AG04450 (cell line): ENCODE measurements around the gene ADPRS. TPM values are rescaled to one million over a fixed set of nuclear protein-coding genes. Genes with fewer than 3 reads are reported as not detected.

ENCODE experiments used
- CTCF ChIA-PET: fragments of 300-600, 350-600 bp; formaldehyde crosslinking; extraction: SDS; loops from one replicate; lab custom pipeline; 2022; ENCODE audit warnings: antibody characterized with exemption, inconsistent platforms; lab: Charles Lee
- POLR2A ChIA-PET: fragments of 350-600 bp; formaldehyde crosslinking; extraction: SDS; loops from one replicate; lab custom pipeline; 2021; ENCODE audit warnings: antibody characterized with exemption, inconsistent platforms; lab: Yijun Ruan, JAX
- DNase-seq: peaks from one replicate; pipeline ENCODE4 v3.0.0-alpha.2; 2011; ENCODE audit warnings: low read depth, low spot score
- H3K27ac ChIP-seq: one replicate; pipeline ENCODE4 v1.5.1; 2012; ENCODE audit warnings: low read depth, low read length, control low read depth
- H3K27me3 ChIP-seq: one replicate; pipeline ENCODE4 v1.6.0; 2012; ENCODE audit warnings: low read length; ENCODE audit not compliant: control insufficient read depth, insufficient read depth
- H3K4me3 ChIP-seq: 2 replicates; pipeline ENCODE4 v1.5.1; 2011; ENCODE audit warnings: mild to moderate bottlenecking, low read depth, low read length, control low read depth
- H3K9me3 ChIP-seq: 2 replicates; pipeline ENCODE4 v1.5.1; 2012; ENCODE audit warnings: low read length; ENCODE audit not compliant: control insufficient read depth, insufficient read depth
- CTCF ChIP-seq: IDR thresholded peaks from 2 replicates; pipeline ENCODE4 v1.5.1; 2011; ENCODE audit warnings: low read depth, low read length, control low read depth, inconsistent platforms
- polyA minus RNA-seq: library from RNA; depleted of rRNA, polyadenylated mRNA; stranded (reverse); fragments of >200 nt; gene quantifications from 2 replicates; pipeline ENCODE4 v1.2.3, GENCODE V29; 2011; rRNA and poly(A)+ RNA removed
- polyA plus RNA-seq: library from polyadenylated mRNA; depleted of rRNA; stranded (reverse); fragments of >200 nt; gene quantifications from 2 replicates; pipeline ENCODE4 v1.2.3, GENCODE V29; 2011; rRNA removed

ADPRS gene
- 22.1 and 26.5 TPM in 2 replicates for polyA plus RNA-seq
- polyA minus RNA-seq: 13.2 and 18.6 TPM in 2 replicates

GRCh38 chr1:36088577-36089392 lies at the start of gene ADPRS:
Gene ADPRS, plus strand, starts transcription at chr1:36088892. Its CDS starts 13 bp downstream, at chr1:36088905.
- POLR2A ChIA-PET: interaction anchor here (0.6 kb wide), 1 partner anchor 21 kb away, joined by 3 read pairs; no protein-coding TSS in a partner anchor
- H3K27ac ChIP-seq: peak within 1 kb of the TSS; percentile 68
- H3K9me3 ChIP-seq: no peaks in the 10 kb centered on the region
- DNase-seq: peak; percentile 72
- peak within 1 kb of the TSS; percentile 88 for H3K4me3 ChIP-seq
- CTCF ChIA-PET: interaction anchor here (0.7 to 1.5 kb wide), 2 partner anchors 46 to 197 kb away, joined by 3 to 4 read pairs; no protein-coding TSS in a partner anchor
- TF ChIP-seq CTCF: peak; percentile 90
- no peaks in the 10 kb centered on the region for H3K27me3 ChIP-seq

GRCh38 chr1:36040238-36040637 lies 48.5 kb upstream of the ADPRS start:
- no peak for TF ChIP-seq CTCF
- no peaks in the 10 kb centered on the region for H3K9me3 ChIP-seq
- no peak overlapping the region for H3K4me3 ChIP-seq
- DNase-seq: no peak
- H3K27ac ChIP-seq: no peak overlapping the region
- CTCF ChIA-PET: interaction anchor here (0.6 kb wide), 1 partner anchor 45 kb away, joined by 3 read pairs; no protein-coding TSS in a partner anchor
- POLR2A ChIA-PET: no interaction called here
- H3K27me3 ChIP-seq: no peaks in the 10 kb centered on the region

- ChIA-PET CTCF (no interaction called here), POLR2A (no interaction called here)
- TF ChIP-seq CTCF: no peak
- Histone ChIP-seq H3K27ac (no peak overlapping the region), H3K9me3 (no peaks in the 10 kb centered on the region), H3K27me3 (no peaks in the 10 kb centered on the region), H3K4me3 (no peak overlapping the region)
- no peak for DNase-seq
Measured at GRCh38 chr1:36051821-36052220, 36.9 kb upstream of the ADPRS start.

- TF ChIP-seq CTCF: no peak
- Histone ChIP-seq H3K27ac (no peak overlapping the region), H3K4me3 (no peak overlapping the region), H3K27me3 (no peaks in the 10 kb centered on the region), H3K9me3 (no peaks in the 10 kb centered on the region)
- no peak for DNase-seq
- CTCF ChIA-PET: no interaction called here
- POLR2A ChIA-PET: no interaction called here
Measured at GRCh38 chr1:36053978-36054377, 34.7 kb upstream of the ADPRS start.

- Histone ChIP-seq H3K9me3 (no peaks in the 10 kb centered on the region), H3K27me3 (no peaks in the 10 kb centered on the region), H3K27ac (no peak overlapping the region), H3K4me3 (no peak overlapping the region)
- CTCF ChIA-PET: interaction anchor here (1.2 kb wide), 1 partner anchor 172 kb away, joined by 4 read pairs; the partner anchor contains the start of gene AGO1
- POLR2A ChIA-PET: no interaction called here
- no peak for DNase-seq
- no peak for TF ChIP-seq CTCF
Measured at GRCh38 chr1:36055706-36056105, 33.0 kb upstream of the ADPRS start.
